HG03521 (cell line): ENCODE measurements around the gene ADGRF3.
"Not testable (repeated sequence)": the region's sequence is repeated elsewhere in the genome, so short reads cannot be mapped to it uniquely, and the experiment has no call there.

Experiments
- ATAC-seq: cut with Tn5 transposase; IDR thresholded peaks from one replicate; pipeline ENCODE4 v1.9.1; 2021; ENCODE audit warnings: mild to moderate bottlenecking, moderate library complexity; ENCODE audit not compliant: unreplicated experiment

The ADGRF3 gene

GRCh38 chr2:26324479-26324878, 22.1 kb downstream of the ADGRF3 start:
- ATAC-seq: not testable (repeated sequence)

- ATAC-seq: no peak
Measured at GRCh38 chr2:26318950-26319349, 27.6 kb downstream of the ADGRF3 start.

DNA sequence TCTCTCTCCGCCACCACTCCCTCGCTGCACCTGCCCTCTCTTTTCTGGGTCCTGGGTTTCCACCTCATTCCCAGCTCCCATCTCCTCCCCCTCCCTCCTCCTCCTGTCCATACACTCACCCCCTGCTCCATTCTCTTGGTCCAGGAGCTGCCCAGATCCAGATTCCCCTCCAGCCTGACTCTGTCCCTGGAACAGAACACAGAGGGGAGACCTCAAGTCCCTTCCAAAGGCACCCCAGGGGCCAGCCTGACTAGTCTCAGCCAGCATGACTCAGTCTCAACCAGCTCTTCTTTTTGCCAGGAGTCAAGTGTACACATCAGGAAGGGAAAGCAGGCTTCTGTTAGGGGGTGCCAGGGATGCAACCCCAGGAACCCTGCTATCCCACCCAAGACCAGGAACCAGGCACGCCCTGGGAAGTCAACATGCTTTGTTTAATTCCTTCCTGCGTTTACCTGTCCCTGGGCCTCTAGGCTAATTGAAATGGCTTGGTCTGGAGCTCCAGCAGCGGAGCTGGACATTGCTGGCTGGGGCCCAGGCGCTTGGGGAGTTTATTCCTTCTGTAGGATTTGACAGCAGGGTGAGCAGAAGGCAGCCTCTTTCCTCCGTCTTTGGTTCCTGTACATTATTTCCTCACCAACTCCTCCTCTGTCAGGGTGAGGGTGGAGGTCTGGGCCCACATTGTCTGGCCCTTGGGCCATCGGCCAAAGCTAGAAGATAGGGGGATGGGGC, 29.0 kb downstream of the ADGRF3 start:
- no peak for ATAC-seq

- no peak for ATAC-seq
Measured at GRCh38 chr2:26316845-26317244, 29.7 kb downstream of the ADGRF3 start.

DNA sequence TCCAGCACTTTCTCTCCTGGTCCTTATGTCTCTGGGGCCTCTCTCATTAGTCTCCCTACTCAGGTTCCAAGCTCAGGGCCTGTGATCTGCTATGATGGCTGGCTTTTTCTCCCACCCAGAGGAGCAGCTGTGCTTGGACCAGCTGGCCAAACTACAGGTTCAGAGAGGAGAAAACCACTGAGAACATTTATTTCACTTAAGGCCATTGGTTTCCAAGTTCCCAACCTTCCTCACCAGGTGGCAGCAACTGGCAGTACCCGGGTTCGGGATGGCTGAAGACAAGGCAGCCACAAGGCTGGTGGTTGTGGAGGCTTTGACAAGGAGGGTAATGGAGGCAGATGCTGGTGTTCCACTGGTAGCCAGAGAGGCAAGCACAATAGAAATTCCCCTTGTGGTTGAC, 30.5 kb downstream of the ADGRF3 start:
- no peak for ATAC-seq

GRCh38 chr2:26314243-26314642, 32.3 kb downstream of the ADGRF3 start:
- no peak for ATAC-seq

DNA sequence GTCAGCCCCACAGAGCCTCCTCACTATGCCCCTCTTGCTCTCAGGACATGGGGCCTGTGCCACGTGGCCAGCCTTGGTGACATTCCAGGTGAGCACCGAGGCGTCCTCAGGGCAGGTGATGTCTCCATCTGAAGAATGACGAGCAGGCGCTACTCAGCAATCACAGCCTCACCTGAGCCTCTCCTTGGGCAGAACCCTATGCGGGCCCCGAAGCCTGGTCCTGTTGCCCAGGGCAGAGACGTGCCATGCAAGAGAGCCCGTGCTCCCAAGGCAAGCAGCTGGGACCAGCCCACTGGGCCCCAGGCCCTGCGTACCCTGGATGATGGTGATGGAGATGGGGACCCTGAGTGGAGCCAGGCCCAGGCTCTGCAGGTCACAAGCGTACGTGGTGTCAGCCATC, 33.1 kb downstream of the ADGRF3 start:
- ATAC-seq: no peak

DNA sequence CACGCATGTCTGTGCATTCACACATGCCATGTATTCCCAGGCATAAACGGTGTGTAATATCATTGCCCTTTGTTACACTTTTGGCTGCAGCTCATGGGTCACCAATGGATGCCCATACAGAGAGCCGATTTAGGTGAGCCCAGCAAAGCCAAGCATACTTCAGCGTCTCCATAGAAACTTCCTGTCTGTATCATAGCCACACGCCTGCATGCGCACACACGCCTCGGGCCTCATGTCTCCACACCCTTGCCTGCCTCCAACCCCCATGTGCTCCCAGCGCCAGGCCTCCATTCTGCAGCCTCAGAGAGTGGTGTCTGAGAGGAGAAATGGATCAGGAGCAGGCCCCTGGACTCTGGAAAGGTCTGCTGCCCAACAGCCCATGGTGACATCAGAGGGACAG, 34.1 kb downstream of the ADGRF3 start:
- ATAC-seq: no peak

DNA sequence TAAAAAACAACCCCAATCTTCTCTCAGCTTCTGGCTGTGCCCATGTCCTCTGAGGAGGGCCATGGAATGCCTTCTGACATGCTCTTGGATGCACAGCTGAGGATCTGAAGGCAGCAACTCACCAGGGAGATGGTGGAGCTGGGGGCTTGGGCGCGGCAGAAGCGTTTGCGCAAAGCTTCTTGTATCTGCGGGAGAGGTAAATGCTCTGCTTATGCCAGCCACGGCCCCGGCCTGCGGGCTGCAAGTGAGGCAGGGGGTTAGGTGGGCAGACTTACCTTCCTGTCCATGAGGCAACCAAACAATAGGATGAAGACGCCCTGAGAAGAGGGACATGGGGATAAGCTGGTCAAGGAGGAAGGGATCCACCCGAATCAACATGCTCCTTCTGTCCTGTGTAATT, 36.7 kb downstream of the ADGRF3 start:
- ATAC-seq: no peak

- no peak for ATAC-seq
Measured at GRCh38 chr2:26305540-26305939, 41.0 kb downstream of the ADGRF3 start.

- not testable (repeated sequence) for ATAC-seq
Measured at GRCh38 chr2:26305094-26305493, 41.5 kb downstream of the ADGRF3 start.

DNA sequence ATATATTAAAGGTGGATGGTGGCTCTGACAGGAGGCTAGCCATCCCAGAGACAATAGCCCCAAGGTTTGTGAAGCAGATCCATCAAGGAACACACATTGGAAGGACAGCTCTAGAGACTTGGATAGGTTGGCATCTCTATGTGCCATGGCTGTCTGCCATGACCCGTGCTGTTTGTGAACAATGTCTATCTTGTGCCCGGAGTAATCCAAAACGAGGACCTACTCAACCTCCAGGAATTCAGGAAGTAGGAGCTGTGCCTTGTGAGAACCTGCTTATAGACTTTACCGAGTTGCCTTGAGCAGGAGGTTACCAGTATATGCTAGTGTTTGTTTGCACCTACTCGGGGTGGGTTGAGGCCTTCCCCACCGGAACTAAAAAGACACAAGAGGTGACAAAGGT, 43.7 kb downstream of the ADGRF3 start:
- no peak for ATAC-seq

DNA sequence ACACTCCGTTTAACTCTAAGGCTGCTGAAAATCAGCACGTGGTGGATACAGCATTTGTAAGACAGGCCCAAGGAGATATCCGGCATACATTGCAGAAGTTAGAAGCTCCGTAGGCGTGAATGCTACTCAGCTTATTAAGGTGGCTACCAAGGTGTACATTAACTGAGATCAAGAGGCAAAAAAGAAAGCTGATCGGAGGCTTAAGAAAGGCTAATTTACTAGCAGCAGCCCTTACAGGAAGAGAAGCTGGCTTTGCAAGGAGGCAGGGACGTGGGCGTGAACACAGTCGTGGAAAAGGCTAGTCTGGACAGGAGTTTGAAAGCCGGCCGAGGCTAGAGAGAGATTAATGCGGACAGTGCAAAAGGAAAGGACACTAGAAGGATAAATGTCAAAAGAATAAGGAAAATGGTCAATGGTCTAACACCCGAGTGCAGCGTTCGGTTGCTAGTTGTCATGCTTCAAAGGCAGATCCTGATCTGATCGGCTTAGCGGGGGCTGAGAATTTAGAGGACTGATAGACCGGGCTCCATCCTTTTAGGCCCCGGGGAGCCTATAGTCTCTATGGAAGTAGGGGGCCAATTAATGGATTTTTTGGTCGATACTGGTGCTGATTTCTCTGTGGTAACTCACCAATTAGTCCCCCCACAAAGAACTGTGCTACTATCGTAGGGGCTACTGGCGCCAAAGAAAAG, 46.2 kb downstream of the ADGRF3 start:
- ATAC-seq: no peak

DNA sequence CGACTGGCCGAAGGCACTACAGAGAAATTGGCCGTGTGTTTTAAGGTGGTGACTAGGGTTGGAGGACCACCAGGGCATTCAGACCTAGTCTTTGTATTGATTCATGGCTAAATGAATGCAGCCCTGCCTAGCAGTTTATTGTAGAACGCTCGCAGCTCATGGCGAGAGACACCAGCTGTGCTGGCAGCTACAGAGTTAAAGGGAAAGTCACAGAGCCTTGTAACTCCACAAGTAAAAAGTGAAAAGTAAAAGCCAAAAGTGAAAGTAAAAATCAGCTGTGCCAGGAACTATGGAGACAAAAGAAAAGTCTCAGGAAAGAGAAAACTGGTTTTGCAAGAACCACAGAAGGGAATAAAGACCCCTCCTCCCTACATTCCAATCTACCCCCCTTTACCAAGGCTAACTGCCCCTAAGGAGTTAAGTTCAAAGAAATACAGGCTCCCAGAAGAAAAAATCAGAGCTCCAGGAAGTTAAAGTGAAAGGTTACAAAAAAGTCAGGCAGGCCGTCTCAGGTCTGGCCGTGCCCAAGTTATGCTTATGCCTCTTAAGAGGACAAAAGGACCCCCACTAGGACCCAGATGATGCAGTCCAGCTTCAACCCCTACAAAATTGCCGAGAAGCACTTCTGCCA, 47.0 kb downstream of the ADGRF3 start:
- ATAC-seq: no peak

DNA sequence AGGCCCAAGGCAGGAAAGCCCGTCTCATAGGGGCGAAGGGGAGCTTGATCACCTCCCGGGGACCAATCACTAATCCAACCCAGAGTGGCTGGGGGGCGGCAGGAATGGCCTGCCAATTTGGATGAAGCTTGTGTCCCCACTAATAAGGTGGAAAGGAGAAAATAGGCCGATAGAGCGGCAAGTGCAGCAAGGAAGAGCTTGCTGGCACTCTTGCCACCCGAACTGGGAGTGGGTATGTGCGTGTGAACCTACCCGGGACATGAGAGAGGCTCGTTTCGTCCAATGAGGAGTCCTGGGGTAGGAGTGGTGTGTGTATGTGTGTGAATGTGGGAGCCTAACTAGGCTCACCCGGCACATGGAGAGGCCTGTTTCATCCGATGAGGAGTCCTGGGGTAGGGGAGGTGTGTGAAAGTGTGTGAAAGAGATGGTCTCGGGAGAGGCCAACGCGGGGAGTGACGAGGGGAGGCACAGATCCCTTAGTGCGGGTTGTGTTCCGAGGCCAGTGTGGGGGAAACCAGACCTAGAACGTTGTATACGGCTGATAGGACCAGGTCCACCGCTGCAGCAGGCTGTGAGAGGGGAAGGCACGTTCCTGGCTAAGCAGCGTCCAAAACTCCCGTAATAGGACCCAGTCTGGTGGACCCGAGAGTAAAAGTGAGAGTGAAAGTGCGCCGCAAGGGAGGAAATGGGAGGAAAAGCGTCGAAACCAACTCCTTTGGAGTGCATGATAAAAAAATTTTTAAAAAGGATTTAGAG, 47.8 kb downstream of the ADGRF3 start:
- no peak for ATAC-seq

DNA sequence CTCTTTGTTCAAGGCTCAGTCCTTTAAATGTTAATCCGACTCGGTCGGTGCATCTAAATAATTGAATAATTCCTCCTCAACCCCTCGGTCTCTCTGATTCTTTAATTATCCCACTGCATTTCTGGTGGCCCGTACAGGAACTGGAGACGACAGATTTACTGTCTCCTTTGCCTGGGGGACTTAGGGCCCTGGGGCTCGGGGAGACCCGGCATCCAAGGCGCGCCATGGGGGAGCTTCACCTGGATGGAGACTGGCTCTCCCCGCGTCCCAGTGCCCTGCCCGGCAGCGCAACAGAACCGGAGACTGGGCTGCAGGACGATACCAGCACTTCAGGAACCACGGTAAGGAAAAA, 48.3 kb downstream of the ADGRF3 start:
- no peak for ATAC-seq

DNA sequence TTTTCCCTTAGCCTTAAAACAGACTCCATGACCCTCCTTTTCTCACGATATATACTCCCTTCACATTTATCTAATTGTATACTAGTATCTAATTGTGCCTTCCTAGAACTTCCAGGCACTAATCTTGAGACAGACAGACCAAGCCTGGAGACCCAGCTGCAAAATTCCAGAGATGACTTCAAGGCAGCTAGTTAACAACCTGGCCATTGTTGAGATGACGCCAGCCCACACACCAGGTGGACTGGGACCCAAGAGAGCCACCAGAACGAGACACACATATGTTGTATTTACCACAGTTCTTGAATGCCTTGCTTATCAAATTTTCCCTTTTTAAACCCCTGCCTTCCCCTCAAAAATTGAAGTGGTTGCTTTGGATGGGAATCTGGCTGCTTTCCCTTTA, 49.5 kb downstream of the ADGRF3 start:
- no peak for ATAC-seq

DNA sequence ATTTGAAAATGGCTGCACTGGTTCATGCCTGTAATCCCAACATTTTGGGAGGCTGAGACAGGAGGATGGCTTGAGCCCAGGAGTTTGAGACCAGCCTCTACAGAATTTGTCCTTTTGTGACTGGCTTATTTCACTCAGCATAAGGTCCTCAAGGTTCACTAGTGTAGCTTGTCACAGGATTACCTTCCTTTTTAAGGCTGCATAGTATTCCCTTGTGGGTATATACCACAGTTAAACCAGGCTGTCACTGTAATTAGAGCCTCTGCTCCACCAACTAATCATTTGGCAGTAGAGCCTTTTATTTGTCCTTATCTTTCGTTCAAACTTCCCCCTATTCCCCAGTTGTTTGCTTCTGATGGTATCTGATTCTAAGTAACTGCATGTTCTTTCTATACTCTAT, 51.1 kb downstream of the ADGRF3 start:
- no peak for ATAC-seq

- ATAC-seq: no peak
Measured at GRCh38 chr2:26292646-26293045, 53.9 kb downstream of the ADGRF3 start.

DNA sequence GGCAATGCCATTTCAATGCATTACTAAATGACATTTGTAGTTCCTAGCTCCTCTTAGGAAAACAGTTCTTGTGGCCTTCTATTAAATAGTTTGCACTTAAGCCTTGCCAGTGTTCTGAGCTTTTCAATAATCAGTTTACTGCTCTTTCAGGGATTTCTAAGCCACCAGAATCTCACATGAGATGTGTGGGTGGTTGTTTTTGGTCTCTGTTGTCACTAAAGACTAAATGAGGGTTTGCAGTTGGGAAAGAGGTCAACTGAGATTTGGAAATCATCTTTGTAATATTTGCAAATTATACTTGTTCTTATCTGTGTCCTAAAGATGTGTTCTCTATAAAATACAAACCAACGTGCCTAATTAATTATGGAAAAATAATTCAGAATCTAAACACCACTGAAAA, 56.6 kb downstream of the ADGRF3 start:
- ATAC-seq: no peak

DNA sequence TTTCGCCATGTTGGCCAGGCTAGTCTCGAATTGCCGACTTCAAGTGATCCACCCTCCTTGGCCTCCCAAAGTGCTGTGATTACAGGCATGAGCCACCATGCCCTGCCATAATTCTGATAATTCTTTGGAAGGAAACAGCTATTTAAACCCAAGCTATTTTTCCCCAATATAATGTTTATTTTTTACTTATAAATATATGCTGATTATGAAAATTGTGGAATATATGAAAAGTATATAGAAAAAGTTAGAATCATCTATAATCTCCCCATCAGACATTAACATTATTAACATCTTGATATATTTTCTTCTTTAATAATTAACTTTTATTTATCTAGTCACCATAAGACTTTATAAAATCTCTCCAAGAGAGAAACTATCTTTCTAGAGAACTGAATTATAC, 60.7 kb downstream of the ADGRF3 start:
- ATAC-seq: no peak

DNA sequence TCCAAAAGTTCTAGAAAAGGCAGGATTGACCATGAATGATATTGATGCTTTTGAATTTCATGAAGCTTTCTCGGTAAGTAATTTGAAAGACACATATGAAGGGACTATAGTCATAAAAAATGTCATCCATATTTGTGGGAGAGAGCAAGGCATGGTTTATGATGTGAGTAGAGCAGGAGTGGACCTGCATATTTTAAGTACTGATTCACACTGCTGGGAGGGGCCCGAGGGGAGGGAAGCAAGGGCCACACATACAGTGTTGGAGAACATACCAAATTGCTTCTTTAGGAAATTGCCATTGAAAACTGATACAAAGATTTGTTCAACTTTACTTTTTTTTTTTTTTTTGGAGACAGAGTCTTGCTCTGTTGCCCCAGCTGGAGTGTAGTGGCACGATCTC, 62.5 kb downstream of the ADGRF3 start:
- no peak for ATAC-seq
